Measurements from ENCODE around the gene BNIPL. TPM values are rescaled to one million over a fixed set of nuclear protein-coding genes. Genes with fewer than 3 reads are reported as not detected.

The BNIPL gene, protein sequence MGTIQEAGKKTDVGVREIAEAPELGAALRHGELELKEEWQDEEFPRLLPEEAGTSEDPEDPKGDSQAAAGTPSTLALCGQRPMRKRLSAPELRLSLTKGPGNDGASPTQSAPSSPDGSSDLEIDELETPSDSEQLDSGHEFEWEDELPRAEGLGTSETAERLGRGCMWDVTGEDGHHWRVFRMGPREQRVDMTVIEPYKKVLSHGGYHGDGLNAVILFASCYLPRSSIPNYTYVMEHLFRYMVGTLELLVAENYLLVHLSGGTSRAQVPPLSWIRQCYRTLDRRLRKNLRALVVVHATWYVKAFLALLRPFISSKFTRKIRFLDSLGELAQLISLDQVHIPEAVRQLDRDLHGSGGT
- total RNA-seq = under 0.01 and 0.17 TPM in 2 replicates

DNA sequence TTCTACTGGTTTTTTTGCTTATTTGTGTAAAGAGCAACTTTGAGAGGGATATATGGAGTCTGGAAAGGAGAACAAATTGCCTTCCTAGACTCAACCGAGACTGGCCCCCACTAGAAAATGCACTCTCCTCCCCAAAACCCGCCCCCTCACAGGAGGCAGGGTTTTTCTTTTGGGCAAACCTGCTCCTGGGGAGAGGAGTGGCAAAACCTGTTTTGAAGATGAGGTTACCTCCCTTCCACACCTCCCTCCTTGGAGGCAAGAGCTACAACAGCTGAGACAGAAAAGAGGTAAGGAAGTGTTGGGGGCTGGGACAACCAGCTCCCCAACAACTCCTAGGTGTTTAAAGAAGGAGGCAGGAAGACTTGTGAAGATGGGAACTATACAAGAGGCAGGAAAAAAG lies at the start of gene BNIPL:
Gene BNIPL (plus strand): TSS at position 231 of the 400 bp plus-strand sequence. CDS start 140 bp downstream, at position 371.

DNA sequence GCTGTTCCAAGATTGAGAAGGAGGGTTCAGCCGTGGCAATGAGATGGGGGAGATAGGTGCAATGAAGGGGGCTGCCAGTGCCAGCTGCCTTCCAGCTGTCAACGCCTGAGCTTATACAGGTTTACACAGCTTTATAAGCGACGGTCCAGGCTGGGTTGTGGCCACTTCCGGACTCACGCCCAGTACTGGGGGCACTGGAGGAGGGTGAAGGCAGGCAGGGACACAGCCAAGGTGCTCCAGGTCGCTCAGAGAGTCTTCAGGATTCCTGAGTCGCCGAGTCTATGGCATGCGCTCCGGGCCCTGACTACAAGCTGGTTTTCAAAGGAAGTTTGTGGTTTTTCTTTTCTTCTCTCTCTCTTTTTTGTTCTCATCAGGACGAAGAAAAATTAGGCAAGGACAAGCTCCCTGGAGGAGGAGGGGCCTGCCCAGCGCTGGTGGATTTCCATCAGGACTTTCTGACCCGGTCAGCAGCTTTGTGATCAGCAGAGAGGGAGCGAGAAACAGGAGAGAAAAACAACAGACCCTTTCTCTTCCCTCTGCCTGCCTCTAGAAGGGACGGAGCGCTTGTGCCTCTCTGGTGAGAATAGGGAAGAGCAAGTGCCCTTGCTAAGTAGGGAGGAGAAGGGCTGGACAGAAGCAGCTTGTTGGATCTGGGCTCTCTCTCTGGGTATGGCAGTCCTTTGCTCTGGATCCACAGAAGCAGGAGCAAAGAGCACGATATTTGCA lies 29.9 kb upstream of the BNIPL start, which contains the start of gene MINDY1:
Gene MINDY1 (minus strand): TSS at position 576 of the 726 bp plus-strand sequence. CDS start 4,285 bp downstream, outside the sequence.

DNA sequence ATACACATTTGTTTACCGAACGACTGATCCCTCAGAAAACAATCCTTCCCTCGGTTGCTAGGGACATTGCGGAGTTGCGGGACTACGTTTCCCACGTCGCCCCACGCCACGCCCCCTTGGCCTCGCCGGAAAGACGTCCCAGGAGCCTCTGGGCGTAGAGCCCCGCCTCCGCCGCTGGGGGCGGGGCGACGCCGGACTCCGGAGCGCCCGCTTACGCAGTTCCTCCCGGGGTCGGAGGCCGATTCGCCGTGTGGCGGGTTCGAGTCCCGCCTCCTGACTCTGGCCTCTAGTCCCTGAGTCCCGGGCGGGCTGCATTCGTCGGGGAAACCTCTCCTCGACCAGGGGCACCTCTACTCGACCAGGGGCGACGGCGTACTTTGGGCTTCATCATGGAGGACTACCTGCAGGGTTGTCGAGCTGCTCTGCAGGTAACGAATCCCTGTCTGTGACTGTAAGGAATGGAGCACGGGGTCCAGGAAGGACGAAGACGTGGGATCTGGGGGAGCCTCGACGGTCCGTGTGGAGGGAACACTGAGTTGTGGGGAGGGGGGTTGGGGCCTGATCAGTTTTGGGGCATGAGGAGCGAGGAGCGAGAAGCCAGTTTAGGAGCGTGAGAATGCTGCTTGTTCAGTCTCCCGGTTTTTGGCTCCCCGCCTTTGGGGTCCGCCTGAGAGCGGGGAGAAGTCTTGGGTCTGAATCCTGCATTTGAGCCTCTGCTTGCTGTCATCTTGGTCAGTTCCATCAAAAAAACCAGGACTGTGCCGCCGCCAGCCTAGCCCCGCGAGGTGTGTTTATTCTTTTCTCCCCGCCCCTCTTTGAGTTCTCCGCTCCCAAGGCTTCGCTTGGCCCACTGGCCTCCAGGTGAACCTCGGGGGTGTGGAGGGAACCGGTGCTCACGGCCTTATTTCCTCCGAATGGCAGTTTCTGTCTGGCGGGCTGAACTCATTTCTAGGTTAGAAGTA lies 27.9 kb upstream of the BNIPL start, which contains the start of gene PRUNE1:
Gene PRUNE1 (plus strand): TSS at position 206 of the 962 bp plus-strand sequence. CDS start 184 bp downstream, at position 390.

DNA sequence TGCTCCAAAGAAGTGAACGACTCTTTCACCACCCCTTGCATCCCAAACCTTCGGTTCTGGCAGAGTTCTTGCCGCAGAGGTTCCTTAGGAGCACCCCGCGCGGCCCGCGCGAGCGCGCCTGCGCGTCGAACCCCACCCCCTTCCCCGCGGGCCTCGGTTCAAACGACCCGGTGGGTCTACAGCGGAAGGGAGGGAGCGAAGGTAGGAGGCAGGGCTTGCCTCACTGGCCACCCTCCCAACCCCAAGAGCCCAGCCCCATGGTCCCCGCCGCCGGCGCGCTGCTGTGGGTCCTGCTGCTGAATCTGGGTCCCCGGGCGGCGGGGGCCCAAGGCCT lies 11.2 kb downstream of the BNIPL start, which contains the start of gene C1orf56:
Gene C1orf56 (plus strand): TSS at position 161 of the 334 bp plus-strand sequence. CDS start 97 bp downstream, at position 258.

DNA sequence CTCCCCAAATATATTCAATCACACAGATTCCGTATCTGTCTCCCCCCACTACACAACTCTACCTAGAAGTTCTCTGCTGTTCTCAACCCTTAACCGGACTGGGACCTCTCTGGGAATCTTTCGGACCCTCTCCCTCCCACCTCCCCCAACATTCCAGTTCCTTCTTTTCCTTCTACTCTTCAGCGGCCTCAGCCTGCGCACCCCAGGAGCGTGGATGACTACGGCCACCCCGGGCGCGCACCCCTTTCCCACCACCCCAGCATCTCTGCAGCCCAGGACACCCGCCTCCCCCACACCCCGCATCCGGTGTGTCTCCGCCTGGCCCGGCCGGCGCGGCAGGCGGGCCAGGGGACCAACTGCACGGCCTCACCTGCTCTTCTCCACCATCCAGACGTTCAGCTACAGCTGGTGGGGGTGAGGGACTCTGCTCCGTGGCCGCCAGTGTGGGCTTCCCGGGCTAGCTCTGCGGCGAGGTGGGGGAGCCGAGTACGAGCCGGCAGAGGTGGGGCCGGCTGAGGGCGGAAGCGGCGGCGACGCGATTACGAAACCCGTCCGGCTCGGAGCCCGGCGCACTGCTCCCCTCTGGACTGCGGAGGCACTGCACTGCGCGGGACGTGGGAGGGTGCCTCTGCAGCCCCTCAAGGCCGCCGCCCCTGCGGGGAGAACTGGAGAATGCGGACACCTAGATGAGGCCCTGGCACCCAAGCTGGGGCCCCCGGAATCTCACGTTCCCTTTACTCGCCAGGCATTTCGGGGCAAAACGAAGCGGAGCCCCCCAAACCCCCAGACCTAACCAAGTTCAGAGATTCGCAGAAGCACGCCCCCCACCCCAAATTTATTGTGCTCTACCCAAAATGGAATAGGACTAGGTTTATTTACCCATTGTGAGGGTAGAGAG lies 23.0 kb downstream of the BNIPL start, which contains the start of gene CDC42SE1:
Gene CDC42SE1 (minus strand): TSS at position 514 of the 898 bp plus-strand sequence. CDS start 3,892 bp downstream, outside the sequence.

DNA sequence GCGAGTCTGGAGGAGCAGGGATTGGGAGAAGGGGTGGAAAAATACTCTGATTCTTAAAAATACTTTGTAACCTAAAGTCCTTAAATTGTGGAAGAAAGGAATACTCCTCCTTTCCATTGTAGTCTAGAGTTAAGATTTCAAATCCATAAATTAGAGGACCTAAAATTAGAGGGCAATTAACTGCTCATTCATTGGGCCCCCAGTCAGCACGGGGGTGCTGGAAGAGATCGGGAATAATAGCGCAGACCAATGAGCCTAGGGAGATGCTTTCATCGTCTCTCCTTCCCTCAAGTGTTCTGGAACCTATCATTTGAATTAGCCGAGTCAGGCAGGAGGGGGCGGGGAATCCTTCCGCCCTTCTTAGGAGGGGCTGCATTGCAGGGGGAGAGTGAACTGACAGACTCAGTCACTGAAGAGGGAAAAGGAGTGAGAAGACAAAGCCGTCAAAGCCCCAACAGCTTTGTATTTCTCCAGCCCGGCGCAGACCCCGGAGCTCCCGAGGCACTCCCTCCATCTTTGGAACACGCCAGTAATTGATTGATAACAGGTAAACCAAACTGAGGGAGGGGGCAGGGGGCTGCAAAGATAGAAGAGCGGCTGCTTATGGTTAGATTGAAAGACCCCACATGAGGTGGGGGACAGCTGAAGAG lies 23.7 kb downstream of the BNIPL start, which contains the start of gene MLLT11:
Gene MLLT11 (plus strand): TSS at position 391 of the 650 bp plus-strand sequence. CDS start 6,828 bp downstream, outside the sequence.

DNA sequence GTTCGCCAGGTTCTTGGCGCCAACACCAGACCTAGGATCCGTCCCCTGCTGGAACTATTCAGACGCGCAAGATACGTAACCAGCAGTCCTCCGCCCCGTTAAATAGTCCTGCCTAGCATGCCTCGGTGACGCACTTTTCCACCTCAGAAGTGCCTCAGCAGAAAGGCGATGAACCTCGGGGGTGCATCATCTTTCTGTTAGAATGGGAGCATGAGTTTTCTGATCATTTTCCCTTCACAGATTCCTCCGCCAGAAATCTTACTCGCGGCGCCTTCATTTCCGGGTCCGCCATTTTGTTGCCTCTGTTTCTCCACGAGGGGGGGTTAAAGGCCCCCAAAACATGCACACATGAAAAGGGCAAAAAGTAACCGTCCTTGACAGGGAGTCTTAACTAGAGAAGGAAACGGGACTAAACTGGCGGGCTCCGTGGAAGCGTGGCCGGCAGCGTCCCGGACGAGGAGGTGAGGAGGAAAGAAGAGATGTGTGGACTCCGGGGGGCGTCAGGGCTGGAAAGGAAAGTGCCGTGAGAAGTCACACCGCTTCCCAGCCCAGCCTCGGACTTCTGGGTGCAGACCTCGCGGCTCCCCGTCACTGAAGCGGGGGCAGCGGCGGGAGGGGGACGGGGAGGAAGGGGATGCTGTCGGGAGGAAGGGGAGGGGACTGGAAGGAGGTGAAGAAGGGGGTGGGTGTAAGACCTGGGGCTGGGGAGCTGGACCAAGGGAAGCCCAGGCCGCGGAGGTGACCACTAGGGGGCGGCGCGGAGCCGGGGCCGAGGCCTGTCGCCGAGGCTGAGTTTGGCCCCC lies 34.3 kb downstream of the BNIPL start, which contains the start of gene GABPB2:
Gene GABPB2 (plus strand): TSS at position 288 of the 803 bp plus-strand sequence. CDS start 17,429 bp downstream, outside the sequence.

Other genes with a start within 250 kb of the BNIPL start
- 49.1 and 50.4 TPM in 2 replicates for gene CTSK, start 228.3 kb upstream of the BNIPL start, total RNA-seq
- gene ARNT, start 160.0 kb upstream of the BNIPL start, total RNA-seq = 19.6 and 26.6 TPM in 2 replicates
- 0.15 TPM in 1 of 2 replicates, not detected in the other for gene CTXND2, start 149.4 kb upstream of the BNIPL start, total RNA-seq
- 18.8 and 21.0 TPM in 2 replicates for gene SETDB1, start 110.2 kb upstream of the BNIPL start, total RNA-seq
- gene CERS2, start 61.8 kb upstream of the BNIPL start, total RNA-seq = 113 and 125 TPM in 2 replicates
- gene ANXA9, start 54.3 kb upstream of the BNIPL start, total RNA-seq = 0.17 and 0.30 TPM in 2 replicates
- 8.8 and 9.8 TPM in 2 replicates for gene MINDY1, start 29.7 kb upstream of the BNIPL start, total RNA-seq
- gene PRUNE1, start 28.1 kb upstream of the BNIPL start, total RNA-seq = 8.2 and 8.4 TPM in 2 replicates
- 3.0 and 3.4 TPM in 2 replicates for gene C1orf56, start 11.2 kb downstream of the BNIPL start, total RNA-seq
- 27.6 and 28.7 TPM in 2 replicates for gene CDC42SE1, start 23.0 kb downstream of the BNIPL start, total RNA-seq
- gene MLLT11, start 23.8 kb downstream of the BNIPL start, total RNA-seq = 5.8 and 6.4 TPM in 2 replicates
- 5.5 and 6.1 TPM in 2 replicates for gene GABPB2, start 34.2 kb downstream of the BNIPL start, total RNA-seq
- 2.0 and 2.1 TPM in 2 replicates for gene SEMA6C, start 110.0 kb downstream of the BNIPL start, total RNA-seq
- gene TNFAIP8L2, start 120.1 kb downstream of the BNIPL start, total RNA-seq = not detected in 2 replicates
- 7.0 and 8.2 TPM in 2 replicates for gene LYSMD1, start 129.3 kb downstream of the BNIPL start, total RNA-seq
- gene SCNM1, start 129.6 kb downstream of the BNIPL start, total RNA-seq = 38.7 and 44.0 TPM in 2 replicates
- gene TMOD4, start 139.4 kb downstream of the BNIPL start, total RNA-seq = 0.45 and 0.50 TPM in 2 replicates
- gene VPS72, start 153.6 kb downstream of the BNIPL start, total RNA-seq = 56.6 and 58.2 TPM in 2 replicates
- 43.7 and 46.7 TPM in 2 replicates for gene PIP5K1A, start 162.0 kb downstream of the BNIPL start, total RNA-seq
- gene PSMD4, start 218.1 kb downstream of the BNIPL start, total RNA-seq = 180 and 182 TPM in 2 replicates
- 12.5 and 12.8 TPM in 2 replicates for gene ZNF687, start 245.7 kb downstream of the BNIPL start, total RNA-seq